ENCODE measurements around the gene MKLN1.
"Not testable (repeated sequence)": the region's sequence is repeated elsewhere in the genome, so short reads cannot be mapped to it uniquely, and the experiment has no call there.

The MKLN1 gene

DNA sequence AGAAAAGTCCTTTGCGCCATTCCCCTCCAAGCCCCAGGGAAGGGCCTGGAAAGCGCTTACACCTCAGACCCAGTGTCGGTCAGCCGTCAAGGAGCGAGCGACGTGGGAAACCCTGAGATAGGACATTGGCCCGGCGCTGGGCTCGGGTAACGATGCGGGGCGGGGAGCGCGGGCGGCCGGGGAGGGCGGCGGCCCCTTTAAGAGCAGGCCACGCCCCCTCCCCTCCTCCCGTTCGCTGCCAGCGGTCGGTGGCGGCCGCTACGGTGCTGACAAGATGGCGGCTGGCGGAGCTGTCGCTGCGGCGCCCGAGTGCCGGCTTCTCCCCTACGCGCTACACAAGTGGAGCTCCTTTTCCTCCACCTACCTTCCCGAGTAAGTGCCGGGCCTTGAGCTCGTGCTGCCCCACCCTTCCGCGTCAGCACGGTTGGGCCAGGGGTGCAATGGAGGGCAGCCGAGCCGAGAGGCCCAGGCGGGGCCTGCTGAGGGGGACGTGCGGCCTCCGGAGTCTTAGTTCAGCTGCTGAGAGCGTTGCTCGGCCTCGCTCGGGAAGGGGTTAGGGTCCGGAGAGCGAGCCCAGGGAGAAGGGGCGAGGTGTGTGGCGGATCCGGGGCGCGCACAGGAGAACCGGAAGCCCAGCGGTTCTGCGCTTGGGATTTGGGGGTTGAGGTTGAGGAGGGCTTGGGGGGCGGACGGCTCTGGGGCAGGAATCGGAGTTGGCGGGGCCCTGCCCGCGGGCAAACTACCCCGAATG, at the start of gene MKLN1:
TSS of gene MKLN1 (plus strand) at position 251 of the 751 bp plus-strand sequence. CDS start at position 275, 24 bp downstream.
- DNase-seq (ENCODE audit: low spot score) = peak; percentile 87

GRCh38 chr7:131279044-131279443, 48.6 kb upstream of the MKLN1 start:
- no peak for DNase-seq (ENCODE audit: low spot score)

GRCh38 chr7:131281266-131282048, 46.2 kb upstream of the MKLN1 start:
- no peak for DNase-seq (ENCODE audit: low spot score)

DNA sequence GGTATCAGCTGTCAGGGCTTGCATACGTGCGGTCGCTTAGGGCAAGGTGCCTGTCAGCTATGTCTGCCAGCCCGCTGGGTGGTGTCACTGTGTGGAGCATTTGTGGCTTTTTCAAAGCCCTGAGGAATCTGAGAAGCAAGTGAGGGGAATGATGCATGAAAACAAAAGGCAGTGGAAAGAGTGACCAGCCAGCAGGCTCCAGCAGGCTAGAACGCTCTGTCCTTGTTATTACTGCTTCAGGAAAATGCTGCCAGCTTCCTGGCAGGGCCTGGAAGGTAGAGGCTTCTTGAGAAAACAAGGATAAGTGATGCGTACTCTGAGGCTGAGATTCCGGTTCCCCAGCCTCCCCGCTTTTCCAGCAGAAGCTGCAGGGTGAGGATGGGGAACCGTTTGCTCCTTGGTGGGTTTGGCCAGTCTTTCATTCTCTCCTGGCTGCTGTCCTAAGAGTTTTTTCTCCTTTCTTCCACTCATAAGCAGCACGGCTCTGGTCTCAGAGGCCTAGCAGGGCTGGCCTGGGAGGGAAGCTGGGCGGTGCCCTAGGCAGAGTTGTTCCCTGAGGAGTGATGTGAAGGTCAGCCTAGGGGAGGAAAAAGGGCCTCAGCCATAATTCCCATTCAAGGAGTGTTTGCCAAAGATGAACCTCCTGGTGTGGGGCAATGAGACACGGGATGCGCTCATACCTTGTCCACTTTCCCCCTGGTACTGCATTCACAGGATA, 42.8 kb upstream of the MKLN1 start:
- no peak for DNase-seq (ENCODE audit: low spot score)

- DNase-seq (ENCODE audit: low spot score) = no peak
Measured at GRCh38 chr7:131285556-131285955, 42.1 kb upstream of the MKLN1 start.

- no peak for DNase-seq (ENCODE audit: low spot score)
Measured at GRCh38 chr7:131288450-131288849, 39.2 kb upstream of the MKLN1 start.

DNA sequence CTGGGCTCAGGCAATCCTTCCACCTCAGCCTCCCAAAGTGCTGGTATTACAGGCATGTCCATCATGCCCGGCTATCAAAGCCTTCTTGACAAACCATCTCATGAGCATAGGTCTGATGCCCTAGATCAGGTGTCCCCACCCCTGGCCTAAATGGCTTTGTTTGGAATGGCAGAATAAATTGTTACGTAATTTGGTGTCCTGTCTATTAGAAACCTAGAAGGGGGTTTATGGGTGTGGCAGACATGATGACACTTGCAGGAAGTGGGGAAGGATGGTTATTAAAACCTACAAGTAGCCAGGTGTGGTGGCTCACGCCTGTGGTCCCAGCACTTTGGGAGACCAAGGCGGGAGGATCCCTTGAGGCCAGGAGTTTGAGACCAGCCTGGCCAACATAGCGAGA, 38.6 kb upstream of the MKLN1 start:
- no peak for DNase-seq (ENCODE audit: low spot score)

DNA sequence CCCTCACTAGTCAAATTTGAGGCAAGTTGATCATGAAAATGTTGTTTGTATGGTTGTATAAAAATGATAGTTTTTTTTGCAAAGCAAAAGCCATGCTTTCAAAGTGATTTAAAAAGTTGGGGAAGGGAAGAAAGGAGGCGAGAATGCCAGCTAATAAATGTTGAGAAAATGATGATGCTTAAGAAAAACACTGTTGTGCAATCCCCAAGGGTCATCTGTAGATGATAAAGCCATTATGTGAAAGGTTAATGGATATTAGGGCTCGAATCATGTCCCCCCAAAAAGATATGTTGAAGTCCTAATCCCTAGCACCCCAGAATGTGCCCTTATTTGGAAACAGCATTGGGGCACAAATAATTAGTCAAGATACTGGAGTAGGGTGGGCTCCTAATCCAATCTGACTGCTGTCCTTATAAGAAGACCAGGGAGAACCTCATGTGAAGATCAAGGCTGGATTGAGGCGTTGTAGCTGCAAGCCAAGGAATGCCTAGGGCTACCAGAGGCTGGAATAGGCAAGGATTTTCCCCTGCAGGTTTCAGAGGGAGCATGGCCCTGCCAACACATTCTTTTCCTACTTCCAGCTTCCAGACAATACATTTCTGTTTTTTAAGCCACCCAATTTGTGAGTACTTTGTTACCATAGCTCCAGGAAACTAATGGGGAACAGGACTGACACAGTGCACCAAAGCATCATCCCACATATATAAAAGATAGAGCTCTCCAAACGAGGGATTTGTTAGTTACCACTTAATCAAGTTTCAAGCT, 35.4 kb upstream of the MKLN1 start:
- no peak for DNase-seq (ENCODE audit: low spot score)

- peak; percentile 12 for DNase-seq (ENCODE audit: low spot score)
Measured at GRCh38 chr7:131293018-131293417, 34.7 kb upstream of the MKLN1 start.

- no peak for DNase-seq (ENCODE audit: low spot score)
Measured at GRCh38 chr7:131294553-131294952, 33.1 kb upstream of the MKLN1 start.

GRCh38 chr7:131298608-131298992, 29.1 kb upstream of the MKLN1 start:
- DNase-seq (ENCODE audit: low spot score) = no peak

GRCh38 chr7:131299074-131299473, 28.6 kb upstream of the MKLN1 start:
- DNase-seq (ENCODE audit: low spot score) = no peak

DNA sequence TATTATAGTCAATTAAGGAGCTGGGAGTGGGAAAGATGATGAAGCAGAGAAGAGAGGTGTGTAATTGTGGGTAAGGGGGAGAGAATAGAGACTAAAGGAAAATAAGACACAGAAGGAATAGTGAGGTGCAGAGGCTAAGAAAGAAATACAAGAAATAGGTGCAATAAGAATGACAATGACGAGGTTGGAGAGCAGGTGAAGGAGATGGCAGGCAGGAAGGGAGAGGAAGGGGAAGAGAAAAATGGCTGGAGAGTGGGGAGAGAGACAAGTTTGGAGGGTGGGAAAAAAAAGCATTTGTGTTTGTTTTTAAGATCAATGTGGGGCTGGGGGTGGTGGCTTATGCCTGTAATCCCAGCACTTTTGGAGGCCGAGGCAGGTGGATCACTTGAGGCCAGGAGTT, 27.6 kb upstream of the MKLN1 start:
- no peak for DNase-seq (ENCODE audit: low spot score)

GRCh38 chr7:131300572-131301466, 26.9 kb upstream of the MKLN1 start:
- no peak for DNase-seq (ENCODE audit: low spot score)

GRCh38 chr7:131302446-131302845, 25.2 kb upstream of the MKLN1 start:
- no peak for DNase-seq (ENCODE audit: low spot score)

DNA sequence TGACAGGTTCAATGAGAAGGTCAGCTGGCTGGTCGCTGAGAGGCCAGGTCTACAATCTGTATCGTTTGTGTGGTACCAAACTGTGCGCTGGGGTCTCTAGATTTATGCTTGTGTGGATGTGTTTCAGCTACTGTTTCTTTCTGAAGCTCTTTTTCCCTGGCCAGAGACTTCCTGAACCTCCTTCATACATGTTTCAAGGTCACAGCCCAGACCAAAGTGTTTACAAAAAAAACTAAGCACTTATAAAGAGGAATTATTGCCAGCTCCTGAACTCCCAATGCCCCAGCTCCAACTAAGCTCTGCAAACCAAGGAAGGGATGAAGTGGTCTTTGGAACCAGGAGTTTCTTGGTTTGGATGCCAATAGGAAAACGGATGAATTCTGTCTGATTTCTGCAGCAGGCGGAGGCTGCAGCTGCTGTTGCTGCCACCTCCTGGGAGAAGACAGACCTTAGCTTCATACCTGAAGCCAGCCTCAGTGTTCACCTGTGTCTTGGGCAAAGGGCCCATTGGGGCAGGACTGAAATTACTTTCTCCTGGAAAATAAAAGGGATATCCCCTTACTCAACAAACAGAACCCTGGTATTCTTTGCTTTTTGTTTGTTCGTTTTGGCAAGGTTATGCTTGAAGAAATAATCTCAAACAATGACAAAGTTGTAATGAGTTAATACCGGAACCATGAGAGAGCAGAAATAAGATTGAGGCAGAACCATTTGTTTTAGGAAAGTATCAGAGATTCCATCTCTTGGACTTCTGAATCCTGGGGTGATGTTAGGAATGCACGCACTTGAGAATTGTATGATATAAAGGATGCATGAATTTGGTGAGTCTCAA, 24.6 kb upstream of the MKLN1 start:
- DNase-seq (ENCODE audit: low spot score) = peak; percentile 20

- DNase-seq (ENCODE audit: low spot score) = no peak
Measured at GRCh38 chr7:131305152-131305551, 22.5 kb upstream of the MKLN1 start.

DNA sequence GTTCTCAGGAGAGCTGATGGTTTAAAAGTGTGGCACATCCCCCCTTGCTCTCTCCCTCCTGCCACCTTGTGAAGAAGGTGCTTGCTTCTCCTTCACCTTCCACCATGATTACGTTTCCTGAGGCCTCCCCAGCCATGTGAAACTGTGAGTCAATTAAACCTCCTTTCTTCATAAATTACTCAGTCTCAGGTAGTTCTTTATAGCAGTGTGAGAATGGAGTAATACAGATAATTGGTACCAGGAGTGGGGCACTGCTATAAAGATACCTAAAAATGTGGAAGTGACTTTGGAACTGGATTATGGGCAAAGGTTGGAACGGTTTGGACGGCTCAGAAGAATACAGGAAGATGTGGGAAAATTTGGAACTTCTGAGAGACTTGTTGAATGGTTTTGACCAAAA, 21.6 kb upstream of the MKLN1 start:
- not testable (repeated sequence) for DNase-seq (ENCODE audit: low spot score)

DNA sequence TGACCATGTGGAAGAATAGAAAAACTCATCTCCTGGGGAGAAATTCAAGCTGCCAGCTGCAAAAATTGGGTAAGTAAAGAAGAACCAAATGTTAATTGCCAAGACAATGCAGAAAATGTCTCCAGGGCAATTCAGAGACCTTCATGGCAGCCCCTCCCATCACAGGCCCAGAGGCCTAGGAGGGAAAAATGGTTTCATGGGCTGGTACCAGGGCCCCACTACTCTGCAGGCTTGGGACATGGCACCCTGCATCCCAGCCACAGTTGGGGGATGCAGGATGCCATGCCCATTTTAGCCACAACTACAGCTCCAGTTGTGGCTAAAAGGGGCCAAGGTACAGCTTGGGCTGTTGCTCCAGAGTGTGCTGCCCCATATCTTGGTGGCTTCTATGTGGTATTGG, 20.9 kb upstream of the MKLN1 start:
- no peak for DNase-seq (ENCODE audit: low spot score)

DNA sequence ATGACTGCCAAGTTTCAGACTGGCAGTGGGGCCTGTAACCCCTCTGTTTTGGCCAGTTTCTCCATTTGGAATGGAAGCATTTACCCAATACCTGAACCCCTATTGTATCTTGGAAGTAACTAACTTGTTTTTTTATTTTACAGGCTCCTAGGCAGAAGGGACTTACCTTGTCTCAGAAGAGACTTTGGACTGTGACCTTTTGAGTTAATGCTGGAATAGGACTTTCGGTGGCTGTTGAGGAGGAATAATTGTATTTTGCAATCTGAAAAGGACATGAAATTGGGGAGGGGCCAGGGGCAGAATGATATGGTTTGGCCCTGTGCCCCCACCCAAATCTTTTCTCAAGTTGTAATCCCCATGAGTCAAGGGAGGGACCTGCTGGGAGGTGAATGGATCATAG, 20.0 kb upstream of the MKLN1 start:
- DNase-seq (ENCODE audit: low spot score) = no peak
